ENCODE data around the gene CDC42SE1. TPM values are rescaled to one million over a fixed set of nuclear protein-coding genes. Genes with fewer than 3 reads are reported as not detected.

Gene CDC42SE1
- total and polyA plus RNA-seq, 5 experiments from 2014 or later, result 77.9 to 482 (median 89.3) TPM

DNA sequence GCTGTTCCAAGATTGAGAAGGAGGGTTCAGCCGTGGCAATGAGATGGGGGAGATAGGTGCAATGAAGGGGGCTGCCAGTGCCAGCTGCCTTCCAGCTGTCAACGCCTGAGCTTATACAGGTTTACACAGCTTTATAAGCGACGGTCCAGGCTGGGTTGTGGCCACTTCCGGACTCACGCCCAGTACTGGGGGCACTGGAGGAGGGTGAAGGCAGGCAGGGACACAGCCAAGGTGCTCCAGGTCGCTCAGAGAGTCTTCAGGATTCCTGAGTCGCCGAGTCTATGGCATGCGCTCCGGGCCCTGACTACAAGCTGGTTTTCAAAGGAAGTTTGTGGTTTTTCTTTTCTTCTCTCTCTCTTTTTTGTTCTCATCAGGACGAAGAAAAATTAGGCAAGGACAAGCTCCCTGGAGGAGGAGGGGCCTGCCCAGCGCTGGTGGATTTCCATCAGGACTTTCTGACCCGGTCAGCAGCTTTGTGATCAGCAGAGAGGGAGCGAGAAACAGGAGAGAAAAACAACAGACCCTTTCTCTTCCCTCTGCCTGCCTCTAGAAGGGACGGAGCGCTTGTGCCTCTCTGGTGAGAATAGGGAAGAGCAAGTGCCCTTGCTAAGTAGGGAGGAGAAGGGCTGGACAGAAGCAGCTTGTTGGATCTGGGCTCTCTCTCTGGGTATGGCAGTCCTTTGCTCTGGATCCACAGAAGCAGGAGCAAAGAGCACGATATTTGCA, 52.9 kb downstream of the CDC42SE1 start, which contains the start of gene MINDY1:
Gene MINDY1, minus strand, starts transcription at position 576 of the 726 bp plus-strand sequence. CDS start 4,285 bp downstream, outside the sequence.
- Mint-ChIP-seq H3K27me3 (no peaks in the 10 kb centered on the region), H3K27ac (peak within 1 kb of the TSS; percentile 95 to 99 (median 98)), H3K9me3 (no peaks in the 10 kb centered on the region), H3K4me3 (peak within 1 kb of the TSS; percentile 89 to 98 (median 96)), H3K4me1 (peaks cover 48 to 95% (median 86%) of the 10 kb centered on the region in 4 donors), H3K36me3 (peaks cover 0 to 11% (median 9%) of the 10 kb centered on the region in 3 donors)
- POLR2A ChIA-PET, result interaction anchor here (0.6 to 3.9 kb wide), 13 partner anchors 9 to 643 kb away, joined by 3 to 47 read pairs (median 5); partner anchors contain the start of genes ANXA9, C1orf56, CDC42SE1 and CERS2
- DNase-seq (peak in 7 of 10 donors; percentile 9 to 62 (median 26)), ATAC-seq (peak in 1 of 2 donors; percentile 23)

GRCh38 chr1:151005729-151006319, 53.6 kb downstream of the CDC42SE1 start:
- Mint-ChIP-seq H3K4me3 (peak overlapping the region; percentile 89 to 98 (median 96)), H3K27me3 (no peaks in the 10 kb centered on the region), H3K27ac (peak overlapping the region; percentile 95 to 99 (median 98)), H3K4me1 (peaks cover 44 to 94% (median 84%) of the 10 kb centered on the region in 4 donors), H3K9me3 (no peaks in the 10 kb centered on the region), H3K36me3 (peaks cover 0 to 18% (median 11%) of the 10 kb centered on the region in 3 donors)
- no peak for ATAC-seq
- peak in 1 of 10 donors; percentile 16 for DNase-seq
- POLR2A ChIA-PET, result interaction anchor here (1.2 to 3.9 kb wide), 10 partner anchors 8 to 643 kb away, joined by 3 to 47 read pairs (median 7); partner anchors contain the start of genes ANXA9, C1orf56, CDC42SE1 and CERS2

DNA sequence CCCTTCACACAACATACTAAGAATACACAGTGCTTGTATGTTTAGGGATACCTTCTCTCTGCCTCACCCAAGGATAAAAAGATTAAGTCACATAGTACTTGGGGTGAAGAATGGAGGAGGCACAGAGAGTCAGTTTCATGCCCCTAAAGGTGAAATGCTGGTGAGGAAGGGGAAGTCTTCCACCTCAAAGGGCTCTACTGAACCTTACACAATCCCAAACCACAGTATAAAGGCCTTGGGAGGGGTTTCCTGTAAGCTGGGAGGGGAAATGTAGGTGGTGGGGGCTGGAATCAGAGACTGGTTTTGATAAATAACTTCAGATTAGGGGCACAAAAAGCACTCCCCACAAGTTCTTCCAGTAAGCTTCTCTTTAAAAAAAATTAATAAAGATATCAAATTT, 56.2 kb downstream of the CDC42SE1 start:
- POLR2A ChIA-PET, result interaction anchor here (0.9 to 1.6 kb wide), 6 partner anchors 15 to 439 kb away, joined by 3 to 9 read pairs (median 6); partner anchors contain the start of genes CDC42SE1 and MLLT11
- Mint-ChIP-seq H3K4me3 (peak overlapping the region; percentile 66 to 98 (median 84)), H3K4me1 (peaks cover 39 to 81% (median 70%) of the 10 kb centered on the region in 4 donors), H3K36me3 (peaks cover 0 to 42% (median 11%) of the 10 kb centered on the region in 3 donors), H3K9me3 (no peaks in the 10 kb centered on the region), H3K27me3 (no peaks in the 10 kb centered on the region), H3K27ac (peak overlapping the region; percentile 89 to 98 (median 94))
- DNase-seq (peak in 3 of 10 donors; percentile 15 to 37 (median 33)), ATAC-seq (peak; percentile 13 to 19)

DNA sequence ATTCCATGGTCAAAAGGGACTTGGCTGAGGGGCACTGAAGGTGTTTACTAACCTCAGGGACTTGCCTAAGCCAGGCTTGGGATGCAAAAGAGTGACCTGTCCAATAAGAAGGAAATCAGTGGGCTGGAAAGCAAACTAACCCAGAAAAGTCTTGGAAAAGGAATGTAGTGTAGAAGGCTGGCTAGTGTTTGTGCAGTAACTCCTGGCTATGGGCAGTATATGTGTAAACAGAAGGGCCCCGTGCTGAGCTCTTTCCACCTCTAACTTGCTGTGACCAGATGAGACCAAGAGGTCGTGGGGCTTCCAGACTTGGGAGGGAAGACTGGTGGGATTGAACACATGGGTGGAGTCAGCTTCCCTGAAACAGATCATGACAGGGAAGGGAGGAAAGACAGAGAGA, 56.8 kb downstream of the CDC42SE1 start:
- POLR2A ChIA-PET, result interaction anchor here (0.9 to 1.6 kb wide), 4 partner anchors 15 to 80 kb away, joined by 4 to 9 read pairs (median 7); partner anchors contain the start of genes CDC42SE1 and MLLT11
- H3K36me3 Mint-ChIP-seq, result peaks cover 0 to 48% (median 11%) of the 10 kb centered on the region in 3 donors
- ATAC-seq, result no peak
- peak overlapping the region; percentile 66 to 98 (median 84) for H3K4me3 Mint-ChIP-seq
- DNase-seq, result no peak
- H3K4me1 Mint-ChIP-seq, result peaks cover 35 to 75% (median 64%) of the 10 kb centered on the region in 4 donors
- peak overlapping the region; percentile 89 to 98 (median 94) for H3K27ac Mint-ChIP-seq
- H3K27me3 Mint-ChIP-seq, result no peaks in the 10 kb centered on the region
- no peaks in the 10 kb centered on the region for H3K9me3 Mint-ChIP-seq

- POLR2A ChIA-PET, result interaction anchor here (1.5 to 1.6 kb wide), 2 partner anchors 28 kb away, joined by 5 to 9 read pairs; partner anchors contain the start of gene CERS2
- DNase-seq, result no peak
- Mint-ChIP-seq H3K9me3 (no peaks in the 10 kb centered on the region), H3K27me3 (no peaks in the 10 kb centered on the region), H3K36me3 (peaks cover 0 to 54% (median 11%) of the 10 kb centered on the region in 3 donors), H3K4me3 (peak overlapping the region in 9 of 10 donors; percentile 13 to 98 (median 81)), H3K4me1 (peaks cover 29 to 70% (median 59%) of the 10 kb centered on the region in 4 donors), H3K27ac (peak overlapping the region in 9 of 10 donors; percentile 67 to 98 (median 91))
- ATAC-seq, result no peak
Observed at GRCh38 chr1:151002051-151002450, 57.4 kb downstream of the CDC42SE1 start.

DNA sequence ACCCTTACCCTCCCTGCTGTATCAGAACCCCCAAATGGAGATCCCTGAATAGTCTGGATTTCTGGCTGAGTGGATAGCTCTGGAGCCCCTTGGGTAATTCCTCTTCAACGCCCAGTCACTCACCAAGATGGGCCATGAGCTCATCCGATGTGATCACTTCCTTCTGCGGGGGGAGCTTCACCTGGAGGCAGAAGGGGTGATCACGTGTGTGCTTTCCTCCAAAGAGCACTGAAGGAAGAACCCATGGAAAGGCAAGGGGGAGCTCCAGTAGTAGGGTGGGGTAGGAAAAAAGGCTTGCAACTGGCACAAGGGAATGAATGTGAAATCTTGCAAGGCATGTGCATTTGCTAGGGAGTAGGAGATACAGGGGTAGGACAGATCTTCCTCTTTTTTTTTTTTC, 57.8 kb downstream of the CDC42SE1 start:
- Mint-ChIP-seq H3K9me3 (no peaks in the 10 kb centered on the region), H3K27me3 (no peaks in the 10 kb centered on the region), H3K36me3 (peaks cover 0 to 58% (median 11%) of the 10 kb centered on the region in 3 donors), H3K4me1 (peaks cover 26 to 65% (median 54%) of the 10 kb centered on the region in 4 donors), H3K4me3 (peak overlapping the region in 8 of 10 donors; percentile 13 to 98 (median 84)), H3K27ac (peak overlapping the region; percentile 27 to 98 (median 87))
- DNase-seq, result no peak
- no peak for ATAC-seq
- POLR2A ChIA-PET, result interaction anchor here (1.5 kb wide), 1 partner anchor 27 kb away, joined by 5 read pairs; the partner anchor contains the start of gene CERS2

Other genes with a start within 250 kb of the CDC42SE1 start
- 10 to 100 TPM; 40.2 to 41.6 TPM for gene ARNT, start 183.0 kb downstream of the CDC42SE1 start, total RNA-seq
- 10 to 100 TPM; 16.8 to 25.6 (median 21.6) TPM for gene ARNT, start 183.0 kb downstream of the CDC42SE1 start, polyA plus RNA-seq
- not detected for gene CTXND2, start 172.5 kb downstream of the CDC42SE1 start, total RNA-seq
- gene CTXND2, start 172.5 kb downstream of the CDC42SE1 start, polyA plus RNA-seq, result not detected
- 10 to 100 TPM; 82.6 to 95.2 TPM for gene SETDB1, start 133.3 kb downstream of the CDC42SE1 start, total RNA-seq
- gene SETDB1, start 133.3 kb downstream of the CDC42SE1 start, polyA plus RNA-seq, result 10 to 100 TPM in 2 of 3 donors, 1 to 10 TPM in 1; 9.9 to 17.5 (median 10.1) TPM
- 100 to 1,000 TPM; 142 to 143 TPM for gene CERS2, start 84.8 kb downstream of the CDC42SE1 start, total RNA-seq
- gene CERS2, start 84.8 kb downstream of the CDC42SE1 start, polyA plus RNA-seq, result 100 to 1,000 TPM; 110 to 129 (median 118) TPM
- gene ANXA9, start 77.3 kb downstream of the CDC42SE1 start, total RNA-seq, result under 1 TPM in 1 of 2 experiments, not detected in 1; 0.49 TPM
- under 1 TPM in 1 of 3 donors, not detected in 2; 0.10 TPM for gene ANXA9, start 77.3 kb downstream of the CDC42SE1 start, polyA plus RNA-seq
- gene MINDY1, start 52.7 kb downstream of the CDC42SE1 start, total RNA-seq, result 10 to 100 TPM; 18.3 to 20.2 TPM
- gene MINDY1, start 52.7 kb downstream of the CDC42SE1 start, polyA plus RNA-seq, result 10 to 100 TPM in 1 of 3 donors, 1 to 10 TPM in 2; 2.7 to 12.6 (median 4.9) TPM
- 10 to 100 TPM; 35.7 to 37.8 TPM for gene PRUNE1, start 51.2 kb downstream of the CDC42SE1 start, total RNA-seq
- 10 to 100 TPM; 53.2 to 55.1 (median 54.9) TPM for gene PRUNE1, start 51.2 kb downstream of the CDC42SE1 start, polyA plus RNA-seq
- 1 to 10 TPM; 3.8 to 5.3 TPM for gene BNIPL, start 23.0 kb downstream of the CDC42SE1 start, total RNA-seq
- under 1 TPM in 2 of 3 donors, not detected in 1; 0.15 to 0.30 TPM for gene BNIPL, start 23.0 kb downstream of the CDC42SE1 start, polyA plus RNA-seq
- gene C1orf56, start 11.9 kb downstream of the CDC42SE1 start, total RNA-seq, result 1 to 10 TPM; 4.2 to 4.4 TPM
- 1 to 10 TPM; 2.6 to 5.2 (median 4.5) TPM for gene C1orf56, start 11.9 kb downstream of the CDC42SE1 start, polyA plus RNA-seq
- 1 to 10 TPM; 4.9 to 5.8 TPM for gene MLLT11, start 775 bp upstream of the CDC42SE1 start, total RNA-seq
- gene MLLT11, start 775 bp upstream of the CDC42SE1 start, polyA plus RNA-seq, result 1 to 10 TPM; 6.7 to 7.5 (median 7.4) TPM
- gene GABPB2, start 11.1 kb upstream of the CDC42SE1 start, total RNA-seq, result 10 to 100 TPM; 39.6 to 43.8 TPM
- gene GABPB2, start 11.1 kb upstream of the CDC42SE1 start, polyA plus RNA-seq, result 10 to 100 TPM in 1 of 3 donors, 1 to 10 TPM in 2; 4.8 to 16.4 (median 5.4) TPM
- gene SEMA6C, start 87.0 kb upstream of the CDC42SE1 start, total RNA-seq, result 10 to 100 TPM; 10.6 to 13.2 TPM
- 1 to 10 TPM in 1 of 3 donors, under 1 TPM in 2; 0.57 to 1.1 (median 0.81) TPM for gene SEMA6C, start 87.0 kb upstream of the CDC42SE1 start, polyA plus RNA-seq
- 10 to 100 TPM; 31.5 to 33.1 TPM for gene TNFAIP8L2, start 97.0 kb upstream of the CDC42SE1 start, total RNA-seq
- 10 to 100 TPM in 2 of 3 donors, 1 to 10 TPM in 1; 9.9 to 37.4 (median 11.7) TPM for gene TNFAIP8L2, start 97.0 kb upstream of the CDC42SE1 start, polyA plus RNA-seq
- 1 to 10 TPM; 2.5 to 4.5 TPM for gene LYSMD1, start 106.3 kb upstream of the CDC42SE1 start, total RNA-seq
- gene LYSMD1, start 106.3 kb upstream of the CDC42SE1 start, polyA plus RNA-seq, result under 1 TPM in 2 of 3 donors, not detected in 1; 0.23 to 0.30 TPM
- gene SCNM1, start 106.5 kb upstream of the CDC42SE1 start, total RNA-seq, result 10 to 100 TPM; 57.8 to 65.2 TPM
- 10 to 100 TPM; 53.7 to 74.2 (median 63.5) TPM for gene SCNM1, start 106.5 kb upstream of the CDC42SE1 start, polyA plus RNA-seq
- 1 to 10 TPM; 2.0 to 4.6 TPM for gene TMOD4, start 116.4 kb upstream of the CDC42SE1 start, total RNA-seq
- under 1 TPM in 2 of 3 donors, not detected in 1; 0.50 to 0.59 TPM for gene TMOD4, start 116.4 kb upstream of the CDC42SE1 start, polyA plus RNA-seq
- 10 to 100 TPM; 58.3 to 68.9 TPM for gene VPS72, start 130.6 kb upstream of the CDC42SE1 start, total RNA-seq
- gene VPS72, start 130.6 kb upstream of the CDC42SE1 start, polyA plus RNA-seq, result 10 to 100 TPM; 69.7 to 79.1 (median 70.9) TPM
- gene PIP5K1A, start 138.9 kb upstream of the CDC42SE1 start, total RNA-seq, result 10 to 100 TPM; 52.5 to 55.8 TPM
- gene PIP5K1A, start 138.9 kb upstream of the CDC42SE1 start, polyA plus RNA-seq, result 10 to 100 TPM in 2 of 3 donors, 1 to 10 TPM in 1; 8.5 to 11.0 (median 10.9) TPM
- gene PSMD4, start 195.1 kb upstream of the CDC42SE1 start, total RNA-seq, result 100 to 1,000 TPM; 126 to 130 TPM
- gene PSMD4, start 195.1 kb upstream of the CDC42SE1 start, polyA plus RNA-seq, result 100 to 1,000 TPM; 220 to 239 (median 228) TPM
- 10 to 100 TPM; 34.6 to 37.2 TPM for gene ZNF687, start 222.7 kb upstream of the CDC42SE1 start, total RNA-seq
- gene ZNF687, start 222.7 kb upstream of the CDC42SE1 start, polyA plus RNA-seq, result 1 to 10 TPM in 1 of 3 donors, under 1 TPM in 2; 0.56 to 1.1 (median 0.96) TPM